ENCODE measurements around the gene MEOX1. TPM values are rescaled to one million over a fixed set of nuclear protein-coding genes. Genes with fewer than 3 reads are reported as not detected.

The MEOX1 gene
- total RNA-seq, 1 experiment from 2014 or later, result not detected

- Histone ChIP-seq H2BK120ac (ENCODE audit: low read depth, low read length, poor library complexity, severe bottlenecking) (no peak overlapping the region), H3K56ac (ENCODE audit: insufficient read length, low read depth, low read length) (no peak overlapping the region), H3K14ac (ENCODE audit: insufficient read depth, low read length) (no peak overlapping the region), H3K23ac (ENCODE audit: insufficient read length, low read depth, low read length) (no peak overlapping the region), H3T11ph (ENCODE audit: low read length) (no peak overlapping the region), H2AK5ac (ENCODE audit: insufficient read length, low read length) (no peak overlapping the region), H2BK12ac (ENCODE audit: insufficient read length, low read depth, low read length) (no peak overlapping the region), H2AFZ (ENCODE audit: low read length) (no peak overlapping the region), H3K79me1 (ENCODE audit: insufficient read depth, low read depth, low read length, poor library complexity, severe bottlenecking) (no peaks in the 10 kb centered on the region), H3K18ac (ENCODE audit: insufficient read length, low read depth, low read length) (no peak overlapping the region), H3K4me1 (ENCODE audit: insufficient read depth, low read length) (no peaks in the 10 kb centered on the region), H3K4me2 (ENCODE audit: insufficient read depth, insufficient read length, low read length) (no peak overlapping the region), H2BK20ac (ENCODE audit: low read depth, low read length, poor library complexity, severe bottlenecking) (no peak overlapping the region), H3K23me2 (ENCODE audit: insufficient read length, low read depth, low read length, poor library complexity, severe bottlenecking) (no peaks in the 10 kb centered on the region), H3K9me3 (ENCODE audit: control insufficient read depth, low read depth, low read length) (no peaks in the 10 kb centered on the region), H3K4ac (ENCODE audit: low read depth, low read length) (no peak overlapping the region), H3K79me2 (ENCODE audit: insufficient read depth, low read length) (no peaks in the 10 kb centered on the region), H4K20me1 (ENCODE audit: control insufficient read depth, insufficient read depth, insufficient read length) (peaks cover 5% of the 10 kb centered on the region), H3K9ac (ENCODE audit: extremely low read depth, insufficient read length, low read length) (no peak overlapping the region), H4K8ac (replicated peaks; ENCODE audit: insufficient read length, low read depth, low read length) (no peak overlapping the region), H3K27me3 (ENCODE audit: insufficient read depth, low read length) (no peaks in the 10 kb centered on the region), H2BK15ac (ENCODE audit: low read depth, low read length) (no peak overlapping the region), H3K27ac (ENCODE audit: insufficient read length, low read depth, low read length) (no peak overlapping the region), H2BK5ac (ENCODE audit: insufficient read length, low read length) (no peak overlapping the region), H4K5ac (ENCODE audit: insufficient read length, low read depth, low read length) (no peak overlapping the region), H4K91ac (ENCODE audit: insufficient read length, low read depth, low read length) (no peak overlapping the region)
- DNase-seq, result no peak
- peaks cover 14 to 22% of the 10 kb centered on the region in 2 experiments for H3K4me1 Mint-ChIP-seq
- no peak overlapping the region; a peak in 1 of 5 replicates for H3K4me3 Mint-ChIP-seq
- H3K27ac Mint-ChIP-seq, result no peak overlapping the region; a peak in 1 of 7 replicates
- no peaks in the 10 kb centered on the region for H3K36me3 Mint-ChIP-seq (ENCODE audit: insufficient read depth in 1 of 3, low read depth in 3 of 3)
- TF ChIP-seq CTCF (conservative IDR thresholded peaks at IDR 0.05), result no peak
- WGBS (ENCODE audit: extremely low coverage, insufficient read length, low lambda C conversion rate), result no CpG with 5 or more reads among the region's 15 CpGs
- H3K27me3 Mint-ChIP-seq (ENCODE audit: low read depth), result no peaks in the 10 kb centered on the region
- no peaks in the 10 kb centered on the region for H3K9me3 Mint-ChIP-seq
Observed at GRCh38 chr17:43628089-43628650, 33.6 kb downstream of the MEOX1 start.
